Testis (tissue), 2 donors: Measurements from ENCODE around the gene FUNDC2.

Experiments
- CTCF ChIP-seq, 3 experiments: fragments of 450-650 bp in 2 of 3; fragments of 200-600 bp in 1 of 3; sonication (generic) in 1 of 3; IDR thresholded peaks; one replicate each; pipeline ENCODE4 v1.5.1; 2016 to 2019; ENCODE audit warnings: antibody characterized with exemption in 3 of 3, mild to moderate bottlenecking in 2 of 3, moderate library complexity in 1 of 3
- POLR2A ChIP-seq: fragments of 450-650 bp; IDR thresholded peaks from one replicate; pipeline ENCODE4 v1.6.1; 2017; ENCODE audit warnings: antibody characterized with exemption, mild to moderate bottlenecking, moderate library complexity

- TF ChIP-seq POLR2A (no peak), CTCF (IDR thresholded peaks at IDR 0.05) (no peak)
These were observed 37.9 kb upstream of the FUNDC2 start for GRCh38 chrX:154988719-154989118.
